Mammary epithelial cell (primary cell): ENCODE data around the gene THOP1.

ENCODE experiments used
- EZH2 ChIP-seq: IDR thresholded peaks from 2 replicates; pipeline ENCODE4 v1.6.1; 2012; ENCODE audit warnings: low read length, inconsistent platforms, borderline replicate concordance
- TF ChIP-seq, protein P1 (sequence below), 2 donors: IDR thresholded peaks in 1 of 2; conservative IDR thresholded peaks in 1 of 2; 2 replicates each; pipeline ENCODE4 v1.5.1; 2011 to 2012; ENCODE audit warnings: inconsistent platforms in 2 of 2, low read length in 2 of 2, mild to moderate bottlenecking in 2 of 2, control low read depth in 1 of 2, low read depth in 1 of 2; ENCODE audit not compliant: insufficient read depth in 1 of 2; ENCODE audit errors: extremely low read depth in 1 of 2

DNA sequence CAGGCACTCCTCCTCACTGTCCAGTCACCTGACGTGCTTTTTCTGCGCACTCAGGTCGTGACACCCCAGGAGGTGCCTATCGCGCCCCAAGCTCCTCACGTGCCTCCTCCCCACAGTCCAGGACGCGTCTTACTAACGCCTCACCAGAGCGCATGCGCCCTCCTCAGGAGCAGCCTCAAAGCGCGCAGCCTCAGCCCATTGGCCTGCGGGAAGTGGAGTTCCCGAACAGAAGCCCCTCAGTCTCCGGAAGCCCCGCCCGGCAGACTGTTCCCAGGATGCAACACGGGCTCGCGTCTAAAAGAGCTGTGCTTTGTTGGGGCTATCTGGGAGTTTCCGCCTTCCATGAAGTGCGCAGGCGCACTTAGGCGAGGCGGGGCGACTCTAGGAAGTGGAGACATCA lies 73.6 kb downstream of the THOP1 start:
- TF ChIP-seq, protein P1, sequence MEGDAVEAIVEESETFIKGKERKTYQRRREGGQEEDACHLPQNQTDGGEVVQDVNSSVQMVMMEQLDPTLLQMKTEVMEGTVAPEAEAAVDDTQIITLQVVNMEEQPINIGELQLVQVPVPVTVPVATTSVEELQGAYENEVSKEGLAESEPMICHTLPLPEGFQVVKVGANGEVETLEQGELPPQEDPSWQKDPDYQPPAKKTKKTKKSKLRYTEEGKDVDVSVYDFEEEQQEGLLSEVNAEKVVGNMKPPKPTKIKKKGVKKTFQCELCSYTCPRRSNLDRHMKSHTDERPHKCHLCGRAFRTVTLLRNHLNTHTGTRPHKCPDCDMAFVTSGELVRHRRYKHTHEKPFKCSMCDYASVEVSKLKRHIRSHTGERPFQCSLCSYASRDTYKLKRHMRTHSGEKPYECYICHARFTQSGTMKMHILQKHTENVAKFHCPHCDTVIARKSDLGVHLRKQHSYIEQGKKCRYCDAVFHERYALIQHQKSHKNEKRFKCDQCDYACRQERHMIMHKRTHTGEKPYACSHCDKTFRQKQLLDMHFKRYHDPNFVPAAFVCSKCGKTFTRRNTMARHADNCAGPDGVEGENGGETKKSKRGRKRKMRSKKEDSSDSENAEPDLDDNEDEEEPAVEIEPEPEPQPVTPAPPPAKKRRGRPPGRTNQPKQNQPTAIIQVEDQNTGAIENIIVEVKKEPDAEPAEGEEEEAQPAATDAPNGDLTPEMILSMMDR (conservative IDR thresholded peaks at IDR 0.05 in 1 of 2, IDR thresholded peaks at IDR 0.05 in 1 of 2; ENCODE audit: extremely low read depth in 1 of 2, insufficient read depth in 1 of 2, low read depth in 1 of 2, low read length in 2 of 2) = no peak
- TF ChIP-seq EZH2 = no peak
